Upper lobe of left lung (tissue), 6 donors: ENCODE results near the gene ADPGK. TPM values are rescaled to one million over a fixed set of nuclear protein-coding genes. Genes with fewer than 3 reads are reported as not detected.

Source experiments
- ATAC-seq, 2 donors: fragments of 200-7000 bp; cut with Tn5 transposase; one replicate each; pipeline ENCODE4 v1.9.1; 2022; ENCODE audit warnings: mild to moderate bottlenecking in 2 of 2, moderate library complexity in 2 of 2; ENCODE audit not compliant: low FRiP score in 2 of 2
- DNase-seq, 2 donors: peaks; one replicate each; pipeline ENCODE4 v3.0.0-alpha.2; 2019 to 2020
- H3K27ac ChIP-seq, 4 donors: fragments of 200-600 bp; sonication (generic); one replicate each; pipeline ENCODE4 v1.5.1; 2016 to 2019
- H3K27me3 ChIP-seq, 4 donors: fragments of 200-600 bp; sonication (generic); one replicate each; pipeline ENCODE4 v1.5.1; 2017 to 2019
- H3K36me3 ChIP-seq, 4 donors: fragments of 200-600 bp; sonication (generic); one replicate each; pipeline ENCODE4 v1.5.1; 2016 to 2019
- H3K4me1 ChIP-seq, 4 donors: fragments of 200-600 bp; sonication (generic); one replicate each; pipeline ENCODE4 v1.5.1; 2018 to 2019
- H3K4me3 ChIP-seq, 4 donors: fragments of 200-600 bp; sonication (generic); one replicate each; pipeline ENCODE4 v1.5.1; 2017 to 2019; ENCODE audit warnings: mild to moderate bottlenecking in 2 of 4, moderate library complexity in 1 of 4
- H3K9me3 ChIP-seq, 4 donors: fragments of 200-600 bp; sonication (generic); one replicate each; pipeline ENCODE4 v1.5.1; 2018 to 2019
- CTCF ChIP-seq, 6 experiments: fragments of 450-650 bp in 4 of 6; fragments of 200-600 bp in 2 of 6; sonication (generic) in 2 of 6; IDR thresholded peaks; one replicate each; pipeline ENCODE4 v1.5.1; 2016 to 2019; ENCODE audit warnings: antibody characterized with exemption in 6 of 6
- EP300 ChIP-seq, 4 donors: sonication (generic); formaldehyde crosslinking; IDR thresholded peaks; one replicate each; pipeline ENCODE4 v1.5.1; 2017; ENCODE audit warnings: antibody characterized with exemption in 4 of 4, control low read depth in 2 of 4
- POLR2A ChIP-seq, 4 donors: fragments of 450-650 bp; IDR thresholded peaks; one replicate each; pipeline ENCODE4 v1.5.1; 2016 to 2017; ENCODE audit warnings: antibody characterized with exemption in 4 of 4, mild to moderate bottlenecking in 2 of 4
- POLR2AphosphoS5 ChIP-seq, 2 donors: sonication (generic); formaldehyde crosslinking; IDR thresholded peaks; one replicate each; pipeline ENCODE4 v1.5.1; 2017; ENCODE audit warnings: antibody characterized with exemption in 2 of 2
- WGBS, 2 donors: methylation state at CpG; one replicate each; pipeline ENCODE4 v1.1.5; 2017 to 2018; 5-methylcytosine and 5-hydroxymethylcytosine counted together
- total RNA-seq, 6 donors: library from RNA; depleted of rRNA in 4 of 6; stranded (reverse); fragments of >200 nt in 4 of 6; gene quantifications; one replicate each; pipeline versions ENCODE4 v1.1.0 to v1.2.1, GENCODE V29; 2016 to 2021
- donor health status: DM: no; HTN: no; CAD: no; lungs with moderate emphysema.
- donor health status: DM: no; HTN: yes; CAD: no; lungs with severe emphysema.

ADPGK gene
- total RNA-seq, 6 donors from 2014 or later = 71.5 to 211 (median 98.1) TPM

- Histone ChIP-seq H3K27ac (no peak overlapping the region), H3K4me1 (peaks cover 0 to 4% (median 3%) of the 10 kb centered on the region in 4 donors), H3K27me3 (no peaks in the 10 kb centered on the region), H3K9me3 (no peaks in the 10 kb centered on the region), H3K4me3 (no peak overlapping the region), H3K36me3 (peaks cover 15 to 52% (median 32%) of the 10 kb centered on the region in 4 donors)
- DNase-seq = no peak
- TF ChIP-seq POLR2A (IDR thresholded peaks at IDR 0.05) (no peak), EP300 (IDR thresholded peaks at IDR 0.05) (no peak), POLR2AphosphoS5 (IDR thresholded peaks at IDR 0.05) (no peak), CTCF (IDR thresholded peaks at IDR 0.05) (no peak)
- ATAC-seq = no peak
- 95 to 96% methylated on average over 2 of the region's 2 CpGs for WGBS, 2 donors
Measured at GRCh38 chr15:72749700-72750099, 33.9 kb downstream of the ADPGK start.

- H3K27ac ChIP-seq = no peak overlapping the region
- H3K9me3 ChIP-seq = no peaks in the 10 kb centered on the region
- H3K27me3 ChIP-seq = no peaks in the 10 kb centered on the region
- ATAC-seq (no peak), DNase-seq (no peak)
- WGBS, 2 donors = 66 to 68% methylated on average over 1 of the region's 1 CpG
- H3K4me3 ChIP-seq = no peak overlapping the region
- H3K4me1 ChIP-seq = peaks cover 0 to 3% (median 0%) of the 10 kb centered on the region in 4 donors
- TF ChIP-seq POLR2A (IDR thresholded peaks at IDR 0.05) (no peak), CTCF (IDR thresholded peaks at IDR 0.05) (no peak), EP300 (IDR thresholded peaks at IDR 0.05) (no peak), POLR2AphosphoS5 (IDR thresholded peaks at IDR 0.05) (no peak)
- H3K36me3 ChIP-seq = peaks cover 0 to 56% (median 24%) of the 10 kb centered on the region in 4 donors
Measured at GRCh38 chr15:72740219-72740618, 43.3 kb downstream of the ADPGK start.

GRCh38 chr15:72737723-72738122, 45.8 kb downstream of the ADPGK start:
- ATAC-seq = no peak
- Histone ChIP-seq H3K27me3 (no peaks in the 10 kb centered on the region), H3K9me3 (no peaks in the 10 kb centered on the region), H3K4me3 (no peak overlapping the region), H3K4me1 (peaks cover 0 to 3% (median 0%) of the 10 kb centered on the region in 4 donors), H3K36me3 (peaks cover 0 to 65% (median 24%) of the 10 kb centered on the region in 4 donors), H3K27ac (no peak overlapping the region)
- no peak for DNase-seq
- no peak for TF ChIP-seq CTCF (IDR thresholded peaks at IDR 0.05)
- no peak for TF ChIP-seq POLR2A (IDR thresholded peaks at IDR 0.05)
- no peak for TF ChIP-seq EP300 (IDR thresholded peaks at IDR 0.05)
- no peak for TF ChIP-seq POLR2AphosphoS5 (IDR thresholded peaks at IDR 0.05)
- 94 to 100% methylated on average over 1 of the region's 1 CpG for WGBS, 2 donors

- H3K4me1 ChIP-seq = peaks cover 0 to 3% (median 0%) of the 10 kb centered on the region in 4 donors
- H3K4me3 ChIP-seq = no peak overlapping the region
- WGBS, 2 donors = 78 to 84% methylated on average over 3 of the region's 3 CpGs
- H3K9me3 ChIP-seq = no peaks in the 10 kb centered on the region
- no peak overlapping the region for H3K27ac ChIP-seq
- ATAC-seq (no peak), DNase-seq (no peak)
- no peak for TF ChIP-seq CTCF (IDR thresholded peaks at IDR 0.05)
- TF ChIP-seq POLR2AphosphoS5 (IDR thresholded peaks at IDR 0.05) = no peak
- TF ChIP-seq EP300 (IDR thresholded peaks at IDR 0.05) = no peak
- no peak for TF ChIP-seq POLR2A (IDR thresholded peaks at IDR 0.05)
- H3K36me3 ChIP-seq = peaks cover 0 to 66% (median 24%) of the 10 kb centered on the region in 4 donors
- no peaks in the 10 kb centered on the region for H3K27me3 ChIP-seq
Measured at GRCh38 chr15:72737061-72737460, 46.5 kb downstream of the ADPGK start.

GRCh38 chr15:72735111-72735510, 48.4 kb downstream of the ADPGK start:
- ATAC-seq (no peak), DNase-seq (no peak)
- Histone ChIP-seq H3K4me3 (no peak overlapping the region), H3K4me1 (no peaks in the 10 kb centered on the region), H3K36me3 (peaks cover 8 to 74% (median 29%) of the 10 kb centered on the region in 4 donors), H3K9me3 (no peaks in the 10 kb centered on the region), H3K27me3 (no peaks in the 10 kb centered on the region), H3K27ac (no peak overlapping the region)
- WGBS, 2 donors = 100% methylated on average over 2 of the region's 2 CpGs
- TF ChIP-seq EP300 (IDR thresholded peaks at IDR 0.05) = no peak
